Endothelial cell of umbilical vein (primary cell): ENCODE measurements around the gene SLC35E2B. TPM values are rescaled to one million over a fixed set of nuclear protein-coding genes. Genes with fewer than 3 reads are reported as not detected.

Experiments
- BruUV-seq: library from RNA; stranded (reverse); fragments of 400-500 nt; replicated peaks from 2 replicates; lab custom pipeline; 2021; lab: Mats Ljungman, UMichigan
- CTCF ChIA-PET: fragments of 300-600, 350-600 bp; sonication (Branson Sonifier 250); formaldehyde crosslinking; loops from one replicate; lab custom pipeline; 2021; ENCODE audit warnings: antibody characterized with exemption, inconsistent platforms; lab: Charles Lee
- POLR2A ChIA-PET: fragments of 300-600, 350-600 bp; sonication (Branson Sonifier 250); formaldehyde crosslinking; loops from one replicate; lab custom pipeline; 2021; ENCODE audit warnings: antibody characterized with exemption, inconsistent platforms; lab: Charles Lee
- DNase-seq: peaks from one replicate; pipeline ENCODE4 v3.0.0-alpha.2; 2011; ENCODE audit warnings: low read depth, low spot score
- FAIRE-seq: peaks from 2 replicates; lab custom pipeline; 2011; peaks lifted over from hg19 to GRCh38; lab: Jason Lieb, UNC
- H2AFZ ChIP-seq: 2 replicates; pipeline ENCODE4 v1.6.0; 2012; ENCODE audit warnings: low read depth, low read length, control low read depth, inconsistent platforms
- H3K27ac ChIP-seq: 2 replicates; pipeline ENCODE4 v1.5.1; 2011; ENCODE audit warnings: low read depth, mild to moderate bottlenecking, control low read depth, low read length, moderate library complexity; ENCODE audit not compliant: insufficient read depth
- H3K27me3 ChIP-seq, 2 experiments: 2 replicates each; pipeline versions ENCODE4 v1.6.0 to v1.6.1; 2011; ENCODE audit warnings: low read length in 2 of 2, mixed read lengths in 1 of 2; ENCODE audit not compliant: control insufficient read depth in 2 of 2, insufficient read depth in 2 of 2
- H3K36me3 ChIP-seq, 2 experiments: 2 replicates in 1 of 2; 3 replicates in 1 of 2; pipeline ENCODE4 v1.5.1; 2011; ENCODE audit warnings: low read length in 2 of 2, mild to moderate bottlenecking in 1 of 2, moderate library complexity in 1 of 2; ENCODE audit not compliant: control insufficient read depth in 2 of 2, insufficient read depth in 2 of 2; ENCODE audit errors: extremely low read depth in 1 of 2
- H3K4me1 ChIP-seq: 3 replicates; pipeline ENCODE4 v1.5.1; 2011; ENCODE audit warnings: mild to moderate bottlenecking, low read length; ENCODE audit not compliant: control insufficient read depth, insufficient read depth; ENCODE audit errors: extremely low read depth
- H3K4me2 ChIP-seq: 2 replicates; pipeline ENCODE4 v1.6.1; 2011; ENCODE audit warnings: low read length, control low read depth, mixed read lengths; ENCODE audit not compliant: insufficient read depth
- H3K4me3 ChIP-seq, 3 experiments: fragments of 200-600 bp in 1 of 3; sonication (generic), shearing (Covaris generic) in 1 of 3; replicated peaks in 1 of 3; 2 replicates each; pipeline ENCODE4 v1.5.1; 2011 to 2016; ENCODE audit warnings: control low read depth in 3 of 3, low read length in 3 of 3, mild to moderate bottlenecking in 2 of 3, inconsistent platforms in 1 of 3, low read depth in 1 of 3, moderate library complexity in 1 of 3; ENCODE audit not compliant: insufficient read depth in 1 of 3
- H3K79me2 ChIP-seq: 2 replicates; pipeline ENCODE4 v1.6.0; 2012; ENCODE audit warnings: low read length, inconsistent platforms; ENCODE audit not compliant: control insufficient read depth, insufficient read depth
- H3K9ac ChIP-seq: replicated peaks from 2 replicates; pipeline ENCODE3; 2011; ENCODE audit warnings: low read length, control low read depth; ENCODE audit not compliant: insufficient read depth; ENCODE audit errors: extremely low read depth
- H3K9me1 ChIP-seq: replicated peaks from 3 replicates; pipeline ENCODE4 v1.6.0; 2011; ENCODE audit warnings: mild to moderate bottlenecking, low read length; ENCODE audit not compliant: control insufficient read depth, insufficient read depth; ENCODE audit errors: extremely low read depth
- H3K9me3 ChIP-seq: replicated peaks from 2 replicates; pipeline ENCODE4 v1.5.1; 2012; ENCODE audit warnings: low read length, inconsistent platforms; ENCODE audit not compliant: control insufficient read depth, insufficient read depth
- H4K20me1 ChIP-seq: replicated peaks from 2 replicates; pipeline ENCODE3; 2011; ENCODE audit warnings: mild to moderate bottlenecking, low read length; ENCODE audit not compliant: control insufficient read depth, insufficient read depth; ENCODE audit errors: extremely low read depth
- EZH2 ChIP-seq: IDR thresholded peaks from 2 replicates; pipeline ENCODE4 v1.6.1; 2012; ENCODE audit warnings: borderline replicate concordance, low read depth, mild to moderate bottlenecking, moderate library complexity, low read length, inconsistent platforms; ENCODE audit not compliant: severe bottlenecking
- JUN ChIP-seq: IDR thresholded peaks from 2 replicates; pipeline ENCODE4 v1.6.1; 2011; ENCODE audit warnings: borderline replicate concordance, low read depth; ENCODE audit not compliant: insufficient read length, insufficient read depth
- MAX ChIP-seq: IDR thresholded peaks from 2 replicates; pipeline ENCODE4 v1.6.1; 2011; ENCODE audit not compliant: insufficient read depth, insufficient read length
- POLR2AphosphoS5 ChIP-seq: IDR thresholded peaks from 2 replicates; pipeline ENCODE4 v1.6.1; 2012; ENCODE audit warnings: low read depth, mild to moderate bottlenecking, control low read depth, low read length, moderate library complexity; ENCODE audit not compliant: insufficient read depth
- dilution Hi-C: fragments of 300-500 bp; cut with MboI; formaldehyde crosslinking; loops from one replicate; pipeline ENCODE4 v1.15.0; 2019; ENCODE audit warnings: low sequenced_read_pairs; ENCODE audit not compliant: extremely low pct_ligation_motif_present
- intact Hi-C: fragments of 100-400 bp; cut with micrococcal nuclease; formaldehyde crosslinking; loops from one replicate; pipeline ENCODE4 v1.10.0; 2022
- polyA plus RNA-seq, 4 experiments: library from polyadenylated mRNA; depleted of rRNA in 3 of 4; stranded (reverse) in 3 of 4; unstranded in 1 of 4; fragments of >200 nt; gene quantifications; 2 replicates each; pipeline versions ENCODE4 v1.2.1 to v1.2.3, GENCODE V29; 2011 to 2012; ENCODE audit warnings: missing spikeins in 1 of 4
- total RNA-seq: library from RNA; stranded (reverse); gene quantifications from 2 replicates; pipeline ENCODE4 v1.2.3, GENCODE V29; 2021

The SLC35E2B gene
- total and polyA plus RNA-seq, 2 donors (not counting 3 experiments of a cell fraction or from before 2014, with no cell fraction given) = 28.0 to 51.2 TPM

DNA sequence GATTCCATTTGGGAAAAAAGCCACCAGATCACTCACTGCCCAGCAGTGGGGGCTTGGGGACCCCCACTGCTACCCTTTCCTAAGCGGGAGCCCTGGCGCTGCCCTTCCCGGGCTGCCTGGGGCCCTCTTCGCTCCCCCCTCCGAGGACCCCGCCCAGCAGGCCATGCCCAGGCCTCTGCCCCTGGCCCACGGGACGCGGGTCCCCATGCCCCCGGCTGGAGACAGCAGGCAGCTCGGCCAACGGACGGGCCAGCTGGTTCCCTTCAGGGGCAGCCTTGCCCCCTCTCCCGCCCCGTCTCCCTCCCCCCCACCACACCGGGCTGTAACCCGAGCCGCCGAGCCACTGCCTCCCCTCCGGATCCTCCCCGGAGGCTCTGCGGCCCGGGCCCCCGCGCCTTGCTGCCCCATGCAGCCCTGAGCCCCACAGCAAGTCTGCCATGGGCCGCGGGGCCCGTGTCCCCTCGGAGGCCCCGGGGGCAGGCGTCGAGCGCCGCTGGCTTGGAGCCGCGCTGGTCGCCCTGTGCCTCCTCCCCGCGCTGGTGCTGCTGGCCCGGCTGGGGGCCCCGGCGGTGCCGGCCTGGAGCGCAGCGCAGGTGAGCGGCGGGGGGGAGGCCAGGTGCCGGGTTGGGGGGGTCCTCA, 60.7 kb downstream of the SLC35E2B start, which contains the start of gene MMP23B:
TSS of gene MMP23B (plus strand) at position 392 of the 639 bp plus-strand sequence. CDS start at position 438, 46 bp downstream.
- Histone ChIP-seq H3K4me1 (no peaks in the 10 kb centered on the region), H3K4me3 (no peak within 1 kb of the TSS)
- BruUV-seq = no TSS peak

GRCh38 chr1:1630965-1631781, 61.4 kb downstream of the SLC35E2B start:
- TF ChIP-seq JUN (no peak), EZH2 (peak; percentile 98)
- H2AFZ ChIP-seq = no peak overlapping the region
- H3K27ac ChIP-seq = no peak overlapping the region
- H4K20me1 ChIP-seq = no peaks in the 10 kb centered on the region
- no TSS peak for BruUV-seq
- H3K4me3 ChIP-seq = no peak overlapping the region
- no peak for DNase-seq
- no peaks in the 10 kb centered on the region for H3K9me3 ChIP-seq
- no peak overlapping the region for H3K9ac ChIP-seq
- no peaks in the 10 kb centered on the region for H3K4me1 ChIP-seq
- no peaks in the 10 kb centered on the region for H3K9me1 ChIP-seq
- peaks cover 3 to 24% of the 10 kb centered on the region in 2 experiments for H3K27me3 ChIP-seq
- peaks cover 0 to under 1% of the 10 kb centered on the region in 2 experiments for H3K36me3 ChIP-seq
- H3K4me2 ChIP-seq = no peak overlapping the region
- no peak for FAIRE-seq
- no peaks in the 10 kb centered on the region for H3K79me2 ChIP-seq
- dilution Hi-C loops = no loop called here
- ChIA-PET CTCF (interaction anchor here (1.6 kb wide), 2 partner anchors 29 to 274 kb away, joined by 3 read pairs; no protein-coding TSS in a partner anchor), POLR2A (no interaction called here)
- intact Hi-C loops = no loop called here

More for the DNA sequence above, 60.7 kb downstream of the SLC35E2B start, which contains the start of gene MMP23B:
- H3K79me2 ChIP-seq = no peaks in the 10 kb centered on the region
- peaks cover 0 to 2% of the 10 kb centered on the region in 2 experiments for H3K36me3 ChIP-seq
- no peaks in the 10 kb centered on the region for H3K9me1 ChIP-seq
- dilution Hi-C loops (no loop called here), intact Hi-C loops (no loop called here)
- H4K20me1 ChIP-seq = no peaks in the 10 kb centered on the region
- H3K27me3 ChIP-seq = peaks cover 3 to 24% of the 10 kb centered on the region in 2 experiments
- CTCF ChIA-PET = no interaction called here
- H2AFZ ChIP-seq = no peak within 1 kb of the TSS
- no peak within 1 kb of the TSS for H3K4me2 ChIP-seq
- no peak within 1 kb of the TSS for H3K27ac ChIP-seq
- FAIRE-seq (no peak), DNase-seq (no peak)
- POLR2A ChIA-PET = no interaction called here
- no peak within 1 kb of the TSS for H3K9ac ChIP-seq
- TF ChIP-seq MAX (no peak), EZH2 (peak; percentile 84), POLR2AphosphoS5 (no peak)
- H3K9me3 ChIP-seq = no peaks in the 10 kb centered on the region
